Measurements from ENCODE around the gene CMIP.
"Not testable (repeated sequence)": the region's sequence is repeated elsewhere in the genome, so short reads cannot be mapped to it uniquely, and the experiment has no call there.

The CMIP gene

DNA sequence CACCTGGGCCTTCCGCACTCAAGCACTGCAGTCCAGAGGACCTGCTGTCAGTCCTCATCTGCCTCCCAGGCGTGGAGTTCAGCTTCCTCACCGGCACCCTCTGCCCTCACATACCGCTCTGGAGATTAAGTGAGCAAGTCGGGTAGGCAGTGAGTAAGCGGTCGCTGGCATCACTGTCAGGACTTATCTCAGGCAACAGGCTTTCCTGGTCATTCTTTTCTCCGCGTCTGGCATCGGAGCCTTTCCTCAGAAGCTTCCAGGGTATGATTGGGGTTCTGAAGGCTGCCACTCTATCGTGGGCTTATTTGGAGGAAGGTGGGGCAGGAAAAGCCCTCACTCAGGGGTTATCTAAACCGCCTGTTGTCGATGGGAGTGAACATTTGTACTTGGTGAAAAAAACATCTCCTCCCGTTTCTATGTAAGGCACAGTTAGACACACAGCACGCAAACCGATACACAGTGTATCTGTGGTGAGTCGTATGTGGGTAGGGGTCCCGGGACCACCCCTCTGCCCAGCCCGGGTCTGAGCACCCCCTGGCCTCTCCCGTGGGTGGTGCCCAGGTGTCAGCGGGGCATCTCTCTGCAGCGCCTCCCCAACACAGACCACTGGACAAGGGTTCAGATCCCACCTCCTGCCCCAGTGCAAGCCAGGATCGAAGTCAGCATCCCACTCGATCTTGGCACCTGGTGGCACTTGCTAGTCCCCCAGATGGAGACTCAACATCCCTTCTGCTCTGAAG lies 242.0 kb downstream of the CMIP start:
- no peak for DNase-seq (ENCODE audit: low spot score)

DNA sequence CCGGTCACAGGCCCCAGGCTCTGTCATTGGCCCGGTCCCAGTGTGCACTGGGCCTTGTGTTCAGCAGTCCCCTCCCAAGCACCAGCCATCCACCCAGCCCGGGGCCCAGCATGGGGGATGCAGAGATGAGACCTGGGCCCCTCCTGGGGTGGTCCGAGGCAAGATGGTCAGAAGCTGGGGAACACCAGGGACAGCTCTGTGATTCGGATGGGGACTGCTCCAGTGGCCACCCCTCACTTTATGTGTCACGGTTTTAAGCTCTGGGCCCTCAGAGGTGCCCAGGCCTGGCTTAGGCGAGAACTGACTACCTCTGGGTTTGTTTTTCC lies 242.5 kb downstream of the CMIP start:
- no peak for DNase-seq (ENCODE audit: low spot score)

DNA sequence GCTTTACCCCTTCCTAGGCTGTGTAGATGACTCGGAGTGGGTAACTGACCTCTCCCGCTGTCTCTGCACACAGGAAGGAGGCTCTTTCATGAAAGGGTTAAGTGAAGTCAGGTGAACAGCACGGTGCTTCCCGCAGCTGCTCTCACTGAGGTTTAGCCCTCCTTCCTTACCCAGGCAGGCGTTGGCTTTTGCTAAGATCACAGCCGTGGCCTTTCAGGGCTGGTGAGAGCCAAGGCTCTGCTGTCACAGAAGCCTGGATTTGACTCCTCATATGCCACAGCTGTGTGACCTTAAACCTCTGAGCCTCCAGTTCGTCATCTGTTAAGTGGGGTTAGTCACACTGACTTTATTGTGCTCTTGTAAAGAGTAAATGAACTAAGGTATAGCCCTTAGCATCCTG lies 243.6 kb downstream of the CMIP start:
- DNase-seq (ENCODE audit: low spot score), result no peak

DNA sequence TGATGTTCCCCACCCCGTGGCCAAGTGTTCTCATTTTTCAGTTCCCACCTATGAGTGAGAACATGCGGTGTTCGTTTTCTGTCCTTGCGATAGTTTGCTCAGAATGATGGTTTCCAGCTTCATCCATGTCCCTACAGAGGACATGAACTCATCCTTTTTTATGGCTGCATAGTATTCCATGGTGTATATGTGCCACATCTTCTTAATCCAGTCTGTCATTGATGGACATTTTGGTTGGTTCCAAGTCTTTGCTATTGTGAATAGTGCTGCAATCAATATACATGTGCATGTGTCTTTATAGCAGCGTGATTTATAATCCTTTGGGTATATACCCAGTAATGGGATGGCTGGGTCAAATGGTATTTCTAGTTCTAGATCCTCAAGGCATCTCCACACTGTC lies 244.2 kb downstream of the CMIP start:
- DNase-seq (ENCODE audit: low spot score), result not testable (repeated sequence)

DNA sequence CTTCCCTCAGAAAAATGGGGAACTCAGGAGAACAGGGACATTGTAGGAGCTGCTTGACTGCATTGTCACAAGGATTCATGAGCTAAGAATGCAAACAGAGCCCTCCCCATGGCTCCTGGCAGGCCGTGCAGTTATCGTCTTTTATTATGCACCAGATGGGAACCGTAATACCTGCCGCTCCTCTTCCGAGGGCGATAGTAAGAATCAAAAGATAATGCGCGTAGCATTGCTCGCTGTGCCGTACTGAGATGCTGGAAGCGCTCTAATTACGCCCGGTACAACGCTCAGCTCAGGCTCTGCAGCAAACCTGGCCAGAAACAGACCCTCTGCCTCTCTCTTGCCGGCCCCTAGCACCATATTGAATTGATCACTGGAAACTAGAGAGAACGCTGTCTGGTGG lies 247.4 kb downstream of the CMIP start:
- DNase-seq (ENCODE audit: low spot score), result no peak

DNA sequence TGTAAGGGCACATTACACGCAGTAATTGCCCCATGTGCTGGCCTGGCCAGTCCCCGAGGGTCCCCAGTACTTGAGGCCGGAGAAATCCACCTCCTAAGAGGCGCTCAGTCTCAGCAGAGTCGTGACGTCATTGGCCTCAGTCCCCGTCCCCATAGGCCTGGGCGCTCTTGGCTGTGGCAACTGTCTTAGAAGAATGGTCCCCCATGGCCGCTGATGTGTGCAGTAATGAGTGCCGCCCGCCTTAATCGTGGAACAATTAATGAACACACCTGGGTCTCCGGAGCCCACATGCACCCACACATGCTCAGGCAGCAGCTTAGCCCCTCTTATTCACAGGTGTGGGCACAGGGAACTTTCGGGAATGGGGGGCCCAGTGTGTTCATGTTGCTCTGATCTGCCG lies 248.0 kb downstream of the CMIP start:
- DNase-seq (ENCODE audit: low spot score), result no peak

DNA sequence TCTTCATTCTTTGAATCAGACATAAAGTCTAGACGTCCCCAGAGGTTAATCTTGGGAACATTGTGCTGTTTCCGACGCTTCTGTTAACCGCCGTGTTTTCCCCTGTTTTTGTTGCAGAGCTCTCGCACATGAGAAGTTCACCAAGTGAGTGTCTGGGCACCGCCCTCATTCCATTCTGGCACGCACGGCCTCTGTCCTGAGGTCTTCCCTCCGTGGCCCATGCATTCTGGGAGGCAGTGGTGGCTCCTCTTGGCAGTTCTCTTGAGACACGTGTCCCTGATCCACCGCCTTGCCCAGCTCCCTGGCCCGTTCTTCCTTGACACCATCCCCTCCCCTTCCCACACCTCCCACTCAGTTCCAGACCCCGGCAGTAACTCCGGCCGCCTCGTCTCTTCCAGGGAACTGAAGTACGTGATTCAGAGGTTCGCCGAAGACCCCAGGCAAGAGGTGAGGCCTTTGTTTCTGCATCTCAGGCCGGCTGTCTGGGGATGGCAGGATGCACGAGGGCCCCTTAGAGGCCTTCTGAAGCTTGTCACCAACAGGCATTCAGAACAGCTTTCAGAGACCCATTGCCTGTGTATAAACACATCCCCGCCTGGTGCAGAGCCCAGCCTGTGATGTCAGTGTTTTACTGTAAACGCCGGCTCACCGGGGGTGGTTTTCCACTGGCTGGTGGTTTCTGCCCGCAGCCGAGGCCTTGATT lies 248.6 kb downstream of the CMIP start:
- DNase-seq (ENCODE audit: low spot score), result no peak

DNA sequence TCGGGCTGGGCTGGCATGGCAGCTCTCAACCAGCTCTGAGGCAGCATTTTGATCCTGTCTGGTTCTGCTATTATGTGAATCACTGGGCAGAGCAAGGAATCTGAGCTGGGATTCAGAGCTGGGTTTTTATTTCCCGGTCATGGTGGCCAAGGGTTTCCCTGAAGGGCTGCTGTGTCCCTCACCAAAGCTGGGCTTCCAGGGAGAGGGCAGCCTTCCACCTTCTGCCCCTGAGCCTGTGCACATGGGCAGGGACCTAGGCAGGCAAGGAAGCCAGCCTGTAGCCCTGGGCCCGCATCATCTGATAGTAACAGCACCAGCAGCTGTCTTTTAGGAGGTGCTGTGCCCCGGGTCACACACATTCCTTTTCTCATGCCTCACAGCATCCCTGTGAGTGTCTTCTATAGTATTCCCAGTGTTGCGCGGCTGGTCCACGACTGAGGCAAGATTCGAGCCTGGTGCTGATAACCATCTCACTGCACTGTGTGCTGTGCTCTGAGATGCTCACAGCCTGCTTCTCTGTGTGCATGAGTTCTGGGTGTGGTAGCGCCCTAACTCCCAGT lies 249.2 kb downstream of the CMIP start:
- no peak for DNase-seq (ENCODE audit: low spot score)

DNA sequence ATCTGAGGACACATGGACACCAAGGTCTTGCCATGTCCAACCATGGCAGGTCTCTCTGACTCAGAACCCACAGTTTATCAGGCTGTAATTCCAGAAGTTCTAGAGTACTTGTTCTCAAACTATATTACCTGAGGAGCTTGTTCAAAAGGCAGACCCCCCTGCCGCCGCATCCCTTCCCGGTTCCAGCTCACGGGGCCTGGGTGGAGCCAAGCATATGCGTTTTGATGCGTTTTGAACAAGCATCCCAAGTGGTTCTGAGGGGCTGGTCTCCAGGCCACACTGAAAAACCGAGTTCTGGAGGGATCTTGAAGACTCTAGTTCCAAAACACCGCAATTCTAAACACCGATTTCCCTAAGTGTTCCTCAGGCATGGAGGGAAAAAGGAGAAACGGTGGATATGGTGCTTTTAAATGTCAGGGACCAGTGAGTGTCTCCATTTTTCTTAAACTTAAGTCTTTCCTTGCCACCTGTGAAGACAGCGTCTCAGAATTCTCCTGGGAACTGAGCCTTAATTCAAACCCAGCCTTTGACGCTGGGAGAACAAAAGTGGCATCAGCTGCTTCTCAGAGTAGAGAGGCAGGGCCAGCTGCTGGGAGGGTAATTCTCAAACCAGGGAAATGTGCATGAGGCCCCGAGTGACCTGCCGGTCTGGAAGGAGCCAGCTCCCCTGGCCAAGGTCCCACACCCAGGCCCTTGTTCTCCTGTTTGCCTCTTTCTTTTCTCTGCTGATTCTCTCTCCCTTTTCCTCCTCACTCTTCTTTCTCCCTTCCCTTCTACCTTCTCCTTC lies 250.1 kb downstream of the CMIP start:
- no peak for DNase-seq (ENCODE audit: low spot score)

DNA sequence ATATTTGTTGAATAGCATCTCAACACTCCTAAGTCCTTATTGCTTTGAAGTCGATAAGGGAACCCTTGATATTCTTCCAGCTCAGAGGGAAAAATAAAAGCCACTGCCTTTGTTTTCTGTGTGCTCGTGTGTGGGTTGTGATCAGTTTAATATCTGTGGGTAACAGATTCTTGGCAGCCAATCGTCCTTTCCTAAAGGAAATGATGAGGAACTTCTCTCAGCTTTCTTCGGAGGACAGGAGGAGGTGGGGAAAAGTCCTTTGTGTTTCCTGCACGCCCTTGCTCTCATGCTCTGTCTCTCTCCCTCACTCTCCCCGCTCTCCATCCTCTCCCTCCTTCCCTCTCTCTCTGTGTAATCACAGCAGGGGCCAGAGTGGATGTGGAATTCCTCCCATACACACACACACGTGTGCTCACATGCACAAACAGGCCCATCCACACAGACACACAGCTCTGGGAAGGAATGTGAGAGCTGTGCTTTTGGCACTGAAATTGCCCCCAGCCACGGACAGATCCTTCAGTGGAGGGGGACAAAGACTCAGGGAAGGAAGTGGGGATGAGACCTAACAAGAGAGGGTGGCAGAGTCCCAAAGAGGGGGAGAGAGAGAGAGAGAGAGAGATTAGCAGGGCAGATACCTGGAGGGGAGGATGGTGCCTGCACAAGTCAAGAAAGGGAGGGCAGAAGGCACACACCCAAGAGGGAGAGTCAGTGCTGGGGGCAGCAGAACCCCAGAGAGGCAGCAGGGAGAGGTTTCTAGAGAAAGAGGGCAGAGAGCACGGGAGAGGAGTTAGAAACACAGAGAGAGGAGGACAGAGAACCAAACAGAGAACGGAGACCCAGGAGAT lies 250.9 kb downstream of the CMIP start:
- no peak for DNase-seq (ENCODE audit: low spot score)

DNA sequence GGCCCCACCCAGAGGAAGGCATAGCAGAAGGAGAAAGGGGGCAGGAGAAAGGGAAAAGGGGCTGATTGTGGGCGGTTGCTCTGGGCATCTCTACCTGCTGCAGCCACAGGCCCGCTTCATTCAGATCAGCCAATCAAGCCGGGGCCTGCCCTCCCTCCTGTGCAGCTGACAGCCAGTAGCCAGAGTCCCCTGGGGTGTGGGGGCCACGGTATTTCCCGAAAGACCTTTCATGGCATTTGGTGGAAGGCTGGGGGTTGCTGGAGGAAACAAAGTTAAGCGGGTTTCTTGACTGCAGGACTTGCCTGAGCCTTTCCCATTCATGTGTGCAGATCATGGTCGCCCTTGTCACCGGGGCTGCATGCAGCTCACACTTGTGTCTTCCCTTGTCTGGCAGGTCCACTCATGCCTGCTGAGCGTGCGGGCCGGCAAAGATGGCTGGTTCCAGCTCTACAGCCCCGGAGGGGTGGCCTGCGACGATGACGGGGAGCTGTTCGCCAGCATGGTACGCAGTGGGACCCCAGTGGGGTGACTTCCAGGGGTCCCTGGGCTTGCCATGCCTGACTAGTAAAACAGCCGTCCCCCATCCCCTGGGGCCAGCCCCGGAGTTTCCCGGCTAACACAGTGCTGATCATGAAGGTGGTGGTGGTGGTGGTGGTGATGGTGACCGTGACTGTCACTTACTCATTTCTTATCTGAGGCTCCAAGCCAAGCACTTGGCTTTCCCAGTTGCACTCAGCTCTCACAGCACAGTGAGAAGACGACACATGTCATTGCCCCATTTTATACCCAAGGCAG lies 251.8 kb downstream of the CMIP start:
- no peak for DNase-seq (ENCODE audit: low spot score)

DNA sequence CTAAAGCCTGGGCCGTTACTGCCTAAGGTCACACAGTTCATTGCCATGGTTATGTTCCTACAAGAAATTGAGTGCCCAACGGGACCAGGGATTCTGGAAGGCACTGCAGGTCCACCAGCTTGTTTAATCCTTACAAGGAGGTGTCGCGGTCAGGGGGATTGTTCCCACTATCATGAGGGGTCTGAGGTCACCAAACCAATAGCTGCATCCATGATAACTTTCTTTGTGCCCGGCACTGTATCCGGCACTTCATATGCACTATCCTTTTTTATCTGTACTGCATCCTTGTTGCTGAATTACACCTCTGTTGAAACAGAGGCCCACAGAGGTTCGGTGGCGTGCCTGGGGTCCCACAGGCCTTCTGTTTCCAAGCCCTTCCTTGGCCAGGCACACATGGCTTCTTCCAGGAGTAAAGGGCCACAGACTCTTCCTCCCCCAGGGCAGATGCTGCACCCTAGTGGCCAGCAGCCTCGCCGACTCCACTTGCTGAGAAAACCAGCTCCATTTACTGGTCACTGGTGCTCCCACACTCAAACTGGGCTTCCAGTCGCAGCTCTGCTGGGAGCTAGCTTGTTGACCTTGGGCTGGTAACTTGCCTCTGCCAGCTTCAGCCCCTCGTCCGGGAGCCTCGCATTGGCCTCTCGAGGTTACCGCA lies 252.5 kb downstream of the CMIP start:
- no peak for DNase-seq (ENCODE audit: low spot score)

DNA sequence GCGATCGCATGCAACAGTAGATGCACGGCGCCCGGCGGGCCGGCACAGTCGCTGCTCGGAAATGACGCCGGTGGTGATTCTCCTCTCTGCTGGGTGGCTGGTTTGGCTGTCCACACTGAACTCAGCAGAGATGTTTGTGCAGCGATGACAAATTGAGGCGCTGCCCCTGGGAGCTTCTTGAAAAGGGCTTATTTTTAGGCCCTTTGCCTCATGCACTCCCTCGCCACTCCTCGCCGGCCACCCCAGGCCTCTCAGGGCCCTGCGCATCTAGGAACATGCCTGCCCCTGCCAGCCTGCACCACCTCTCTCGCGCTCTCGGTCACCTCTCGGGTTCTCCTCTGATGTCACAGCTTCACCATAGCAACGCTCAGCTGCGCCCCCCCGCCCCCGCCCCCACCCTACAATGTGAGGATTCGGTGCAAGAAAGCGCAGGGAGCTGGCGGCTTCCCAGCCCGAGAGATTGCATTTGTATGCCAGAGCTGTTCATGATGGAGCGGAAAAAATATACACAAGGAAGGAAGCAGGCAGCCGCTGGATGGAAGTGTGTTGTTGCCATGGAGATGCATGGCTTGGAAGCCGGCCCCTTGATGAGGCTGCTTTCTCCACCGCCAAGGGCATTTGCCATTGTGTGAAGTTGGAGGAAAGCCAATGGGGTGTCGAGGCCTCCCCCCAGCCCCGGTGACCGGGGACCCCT lies 253.2 kb downstream of the CMIP start:
- no peak for DNase-seq (ENCODE audit: low spot score)

DNA sequence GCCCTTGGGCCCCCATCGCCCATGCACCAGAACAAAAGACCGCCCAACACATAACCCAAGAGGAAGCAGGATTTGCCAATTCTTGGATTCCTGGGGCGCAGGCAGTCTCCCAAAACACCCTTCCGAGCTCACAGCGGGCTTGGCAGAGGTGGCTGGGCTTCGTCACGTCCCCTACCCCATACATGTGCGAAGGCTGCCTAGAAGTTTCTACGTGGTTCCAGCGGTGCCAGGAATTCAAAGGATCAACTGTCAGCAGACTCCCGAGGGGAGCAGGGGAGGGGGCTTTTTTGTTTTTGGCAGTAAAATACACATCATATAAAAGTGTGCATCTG lies 253.7 kb downstream of the CMIP start:
- DNase-seq (ENCODE audit: low spot score), result no peak

DNA sequence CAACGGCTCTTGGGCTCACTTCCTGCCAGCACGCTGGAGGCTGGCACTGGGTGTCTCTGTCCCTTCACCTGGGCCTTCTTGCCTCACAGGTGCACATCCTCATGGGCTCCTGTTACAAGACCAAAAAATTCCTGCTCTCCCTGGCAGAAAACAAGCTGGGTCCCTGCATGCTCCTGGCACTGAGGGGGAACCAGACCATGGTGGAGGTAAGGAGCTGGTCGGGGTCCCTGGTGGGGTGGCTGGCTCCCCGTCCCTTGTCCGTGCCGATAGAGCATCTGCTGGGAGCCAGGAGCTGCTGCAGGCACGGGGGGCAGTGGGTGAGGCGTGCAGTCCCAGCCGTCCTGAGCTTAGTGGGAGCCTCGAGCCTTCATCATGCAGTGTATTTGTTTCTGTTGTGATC lies 255.0 kb downstream of the CMIP start:
- DNase-seq (ENCODE audit: low spot score), result no peak

DNA sequence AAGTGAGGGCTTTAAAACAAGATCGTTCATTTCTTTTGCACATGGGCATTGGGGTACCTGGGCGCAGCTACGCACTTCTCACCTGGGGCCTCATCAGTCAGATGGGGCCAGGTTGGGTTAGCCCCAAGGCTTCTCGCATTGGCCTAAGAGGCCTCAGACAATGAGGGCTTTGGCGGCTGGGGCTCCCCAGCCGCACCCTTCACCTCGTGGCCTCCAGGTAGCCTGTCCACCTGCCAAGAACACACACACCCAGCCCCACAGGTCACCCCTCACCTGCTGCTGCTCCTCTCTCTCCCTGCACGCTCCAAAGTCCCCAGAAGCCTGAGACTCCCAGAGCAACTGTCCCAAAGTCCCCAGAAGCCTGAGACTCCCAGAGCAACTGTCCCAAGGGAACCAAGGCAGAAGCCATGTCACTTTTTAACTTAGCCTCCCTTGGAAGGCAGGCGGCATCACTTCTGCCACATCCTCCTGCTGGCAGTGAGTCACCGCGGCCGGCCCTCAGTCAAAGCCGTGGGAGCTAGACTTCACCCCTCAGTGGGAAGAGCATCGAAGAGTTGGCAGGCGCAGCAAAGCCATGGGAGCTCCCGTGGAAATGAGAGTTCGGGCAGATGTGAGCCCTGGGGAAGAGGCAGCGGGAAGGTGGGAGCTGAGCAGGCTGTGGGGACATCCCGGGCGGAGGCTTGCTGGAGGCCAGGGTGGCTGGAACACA lies 255.6 kb downstream of the CMIP start:
- no peak for DNase-seq (ENCODE audit: low spot score)

DNA sequence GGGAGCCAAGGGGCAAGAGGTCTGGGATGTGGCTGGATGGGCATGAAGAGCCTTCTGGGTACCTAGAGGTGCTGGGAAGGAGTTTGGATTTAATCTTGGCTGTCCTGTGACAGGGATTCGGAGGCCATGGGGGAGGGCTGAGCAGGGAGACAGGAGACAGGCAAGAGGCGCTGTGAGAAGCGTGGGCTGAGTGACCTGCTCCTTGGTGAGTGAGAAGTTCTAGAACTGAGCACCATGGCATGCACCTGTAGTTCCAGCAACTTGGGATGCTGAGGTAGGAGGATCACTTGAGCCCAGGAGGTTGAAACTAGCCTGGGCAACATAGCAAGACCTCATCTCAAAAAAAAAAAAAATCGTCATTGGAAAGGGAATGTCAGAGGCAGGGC lies 256.2 kb downstream of the CMIP start:
- no peak for DNase-seq (ENCODE audit: low spot score)

DNA sequence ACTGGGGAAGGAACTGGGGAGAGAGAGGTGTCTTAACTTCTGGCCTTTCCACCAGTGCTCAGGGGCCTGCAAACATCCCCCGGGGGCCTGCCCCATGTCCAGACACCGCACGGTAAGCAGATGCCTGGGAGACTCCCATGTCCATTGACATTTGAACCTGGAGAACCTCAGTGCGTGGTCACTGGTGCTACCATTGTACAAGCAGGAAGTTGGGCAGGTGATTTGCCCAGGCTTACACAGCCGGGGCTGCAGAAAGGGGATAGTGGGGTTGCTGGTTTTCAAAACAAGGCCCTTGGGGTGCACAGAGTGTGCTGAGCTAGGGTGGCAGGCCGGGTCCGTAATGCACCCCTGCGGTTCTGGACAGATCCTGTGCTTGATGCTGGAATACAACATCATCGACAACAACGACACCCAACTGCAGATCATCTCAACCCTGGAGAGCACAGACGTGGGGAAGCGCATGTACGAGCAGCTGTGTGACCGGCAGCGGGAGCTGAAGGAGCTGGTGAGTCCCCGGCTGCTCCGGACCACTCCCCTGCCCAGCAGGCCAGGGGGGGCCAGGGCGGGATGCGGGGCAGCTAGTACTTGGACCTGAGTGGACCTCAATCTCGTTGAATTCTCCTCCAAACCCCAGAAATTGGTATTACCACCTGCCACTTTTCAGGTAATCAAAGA lies 256.8 kb downstream of the CMIP start:
- no peak for DNase-seq (ENCODE audit: low spot score)

DNA sequence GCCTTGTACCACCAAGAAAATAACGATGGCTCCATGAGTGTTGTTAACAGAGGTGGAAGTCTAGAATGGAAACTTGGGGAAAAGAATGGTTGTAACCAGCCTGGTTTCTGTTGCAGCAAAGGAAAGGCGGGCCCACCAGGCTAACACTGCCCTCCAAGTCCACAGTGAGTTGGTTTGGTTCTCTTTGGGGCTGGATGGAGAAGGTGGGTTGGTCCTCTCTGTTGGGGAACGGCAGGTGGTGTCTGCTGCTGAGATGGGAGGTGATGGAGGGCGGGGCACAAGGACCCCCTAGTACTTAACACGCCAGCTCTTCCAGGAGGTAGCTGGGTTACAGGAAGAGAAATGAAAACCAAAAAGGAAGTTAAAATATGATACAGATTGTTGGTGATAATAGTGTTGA lies 257.9 kb downstream of the CMIP start:
- no peak for DNase-seq (ENCODE audit: low spot score)
